HG03025 (cell line): Measurements from ENCODE around the gene LRRC26.
"Not testable (repeated sequence)": the region's sequence is repeated elsewhere in the genome, so short reads cannot be mapped to it uniquely, and the experiment has no call there.

Source experiments
- ATAC-seq: cut with Tn5 transposase; IDR thresholded peaks from one replicate; pipeline ENCODE4 v1.9.1; 2021; ENCODE audit warnings: mild to moderate bottlenecking, moderate library complexity; ENCODE audit not compliant: unreplicated experiment, low FRiP score

Gene LRRC26

GRCh38 chr9:137121927-137122795 is 47.7 kb downstream of the LRRC26 start:
- ATAC-seq = not testable (repeated sequence)
